GM23338 (cell line): Measurements from ENCODE around the gene ENPEP.

Source experiments
- EZH2 ChIP-seq: fragments of 200-600 bp; sonication (generic); IDR thresholded peaks from one replicate; pipeline ENCODE4 v1.8.0; 2017; ENCODE audit warnings: antibody characterized with exemption, mild to moderate bottlenecking, low read depth; ENCODE audit not compliant: unreplicated experiment
- POLR2AphosphoS5 ChIP-seq: IDR thresholded peaks from 2 replicates; pipeline ENCODE4 v1.6.1; 2016; ENCODE audit warnings: antibody characterized with exemption, low read depth
- TF ChIP-seq, protein P1 (sequence below), 2 experiments: fragments of 200-600 bp in 1 of 2; sonication (generic) in 1 of 2; conservative IDR thresholded peaks; 2 replicates each; pipeline versions ENCODE4 v1.5.1 to v1.6.1; 2016 to 2017; ENCODE audit warnings: antibody characterized with exemption in 2 of 2, low read depth in 2 of 2, mild to moderate bottlenecking in 2 of 2, moderate library complexity in 1 of 2

DNA sequence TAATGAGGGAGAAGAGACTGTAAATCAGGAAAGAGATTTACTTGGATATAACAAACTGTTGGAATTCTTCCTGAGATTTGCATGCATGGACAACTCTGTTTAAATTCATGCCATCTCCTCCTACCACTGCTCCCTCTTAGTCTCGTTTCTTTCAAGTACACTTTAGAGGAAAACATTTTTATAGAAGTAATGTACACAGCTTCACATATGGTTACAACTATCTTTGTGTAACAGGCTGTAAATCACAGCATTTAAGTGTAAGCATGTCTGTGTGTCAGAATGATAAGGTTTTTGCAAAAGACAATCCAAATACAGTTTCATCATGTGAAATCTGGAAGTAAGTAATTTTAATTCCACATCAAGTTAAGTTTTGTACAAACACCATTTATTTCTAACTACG, 21.5 kb upstream of the ENPEP start:
- TF ChIP-seq EZH2 = no peak
- TF ChIP-seq, protein P1, sequence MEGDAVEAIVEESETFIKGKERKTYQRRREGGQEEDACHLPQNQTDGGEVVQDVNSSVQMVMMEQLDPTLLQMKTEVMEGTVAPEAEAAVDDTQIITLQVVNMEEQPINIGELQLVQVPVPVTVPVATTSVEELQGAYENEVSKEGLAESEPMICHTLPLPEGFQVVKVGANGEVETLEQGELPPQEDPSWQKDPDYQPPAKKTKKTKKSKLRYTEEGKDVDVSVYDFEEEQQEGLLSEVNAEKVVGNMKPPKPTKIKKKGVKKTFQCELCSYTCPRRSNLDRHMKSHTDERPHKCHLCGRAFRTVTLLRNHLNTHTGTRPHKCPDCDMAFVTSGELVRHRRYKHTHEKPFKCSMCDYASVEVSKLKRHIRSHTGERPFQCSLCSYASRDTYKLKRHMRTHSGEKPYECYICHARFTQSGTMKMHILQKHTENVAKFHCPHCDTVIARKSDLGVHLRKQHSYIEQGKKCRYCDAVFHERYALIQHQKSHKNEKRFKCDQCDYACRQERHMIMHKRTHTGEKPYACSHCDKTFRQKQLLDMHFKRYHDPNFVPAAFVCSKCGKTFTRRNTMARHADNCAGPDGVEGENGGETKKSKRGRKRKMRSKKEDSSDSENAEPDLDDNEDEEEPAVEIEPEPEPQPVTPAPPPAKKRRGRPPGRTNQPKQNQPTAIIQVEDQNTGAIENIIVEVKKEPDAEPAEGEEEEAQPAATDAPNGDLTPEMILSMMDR (conservative IDR thresholded peaks at IDR 0.05; ENCODE audit: low read depth in 2 of 2) = no peak
- no peak for TF ChIP-seq POLR2AphosphoS5
